Kidney (tissue), 14 donors: ENCODE data around the gene ENAH. TPM values are rescaled to one million over a fixed set of nuclear protein-coding genes. Genes with fewer than 3 reads are reported as not detected.
A peak's percentile ranks its signal among the peaks of the same experiment; 100 is the strongest.

Experiments
- DNase-seq, 5 donors: peaks; one replicate each; pipeline ENCODE4 v3.0.0-alpha.2; 2013 to 2020
- FAIRE-seq: peaks from 2 replicates; lab custom pipeline; 2012; peaks lifted over from hg19 to GRCh38; lab: Jason Lieb, UNC
- H3K27ac ChIP-seq, 2 donors: one replicate each; pipeline ENCODE4 v1.7.0; 2013; ENCODE audit warnings: low read depth in 2 of 2, low read length in 2 of 2, inconsistent platforms in 1 of 2
- H3K27me3 ChIP-seq: one replicate; pipeline ENCODE4 v1.7.1; 2013; ENCODE audit warnings: low read length, inconsistent platforms; ENCODE audit not compliant: control insufficient read depth, insufficient read depth
- H3K36me3 ChIP-seq, 3 donors: one replicate each; pipeline versions ENCODE4 v1.7.0 to v1.7.1; 2013; ENCODE audit warnings: low read length in 3 of 3, control low read depth in 1 of 3, inconsistent platforms in 1 of 3; ENCODE audit not compliant: insufficient read depth in 3 of 3, control insufficient read depth in 2 of 3
- H3K4me1 ChIP-seq, 3 donors: one replicate each; pipeline versions ENCODE4 v1.7.0 to v1.7.1; 2013; ENCODE audit warnings: low read length in 3 of 3, inconsistent platforms in 1 of 3, low read depth in 1 of 3; ENCODE audit not compliant: control insufficient read depth in 2 of 3, insufficient read depth in 2 of 3
- H3K4me3 ChIP-seq, 3 donors: one replicate each; pipeline versions ENCODE4 v1.7.0 to v1.8.1; 2013; ENCODE audit warnings: low read length in 3 of 3, control low read depth in 1 of 3, inconsistent platforms in 1 of 3
- H3K9ac ChIP-seq, 3 donors: one replicate each; pipeline versions ENCODE4 v1.7.0 to v1.7.1; 2013; ENCODE audit warnings: low read length in 3 of 3, control low read depth in 1 of 3, inconsistent platforms in 1 of 3
- H3K9me3 ChIP-seq, 3 donors: one replicate each; pipeline versions ENCODE4 v1.7.0 to v1.7.1; 2013; ENCODE audit warnings: low read length in 3 of 3, control low read depth in 1 of 3, inconsistent platforms in 1 of 3; ENCODE audit not compliant: control insufficient read depth in 2 of 3, insufficient read depth in 1 of 3
- intact Hi-C: fragments of 100-400 bp; cut with DNase I; formaldehyde crosslinking; loops from one replicate; pipeline ENCODE4 v1.11.1; 2022
- polyA plus RNA-seq: library from polyadenylated mRNA; stranded (reverse); fragments of 350-450 nt; fragmentation: Illumina TruSeq; extraction: RNeasy Lipid Tissue Mini Kit (QIAGEN cat#74804); gene quantifications from one replicate; pipeline ENCODE4 v1.2.3, GENCODE V29; 2014; ENCODE audit warnings: low read depth, low replicate concordance; ENCODE audit not compliant: insufficient read depth
- total RNA-seq: library from RNA; stranded (reverse); fragmentation: NEBNext Ultra II Directional; extraction: Animal tissue kit (Norgen Biotek cat#: 25700); gene quantifications from one replicate; pipeline ENCODE4 v1.2.1, GENCODE V29; 2021
- TF ChIP-seq, protein P1 (sequence below): IDR thresholded peaks from 3 replicates; pipeline ENCODE4 v1.5.1; 2012; ENCODE audit warnings: mild to moderate bottlenecking, moderate library complexity, borderline replicate concordance; ENCODE audit not compliant: insufficient read depth; ENCODE audit errors: extremely low read depth
- donor health status: control.
- donor health status: control.
- donor health status: control.
- donor health status: control.
- donor health status: control.
- donor health status: DM: yes; HTN: yes; CAD: no.
- donor health status: Normal renal cell carcinoma (clear cell type).

The ENAH gene
- total and polyA plus RNA-seq, 2 donors from 2014 or later: 6.2 to 42.3 TPM

DNA sequence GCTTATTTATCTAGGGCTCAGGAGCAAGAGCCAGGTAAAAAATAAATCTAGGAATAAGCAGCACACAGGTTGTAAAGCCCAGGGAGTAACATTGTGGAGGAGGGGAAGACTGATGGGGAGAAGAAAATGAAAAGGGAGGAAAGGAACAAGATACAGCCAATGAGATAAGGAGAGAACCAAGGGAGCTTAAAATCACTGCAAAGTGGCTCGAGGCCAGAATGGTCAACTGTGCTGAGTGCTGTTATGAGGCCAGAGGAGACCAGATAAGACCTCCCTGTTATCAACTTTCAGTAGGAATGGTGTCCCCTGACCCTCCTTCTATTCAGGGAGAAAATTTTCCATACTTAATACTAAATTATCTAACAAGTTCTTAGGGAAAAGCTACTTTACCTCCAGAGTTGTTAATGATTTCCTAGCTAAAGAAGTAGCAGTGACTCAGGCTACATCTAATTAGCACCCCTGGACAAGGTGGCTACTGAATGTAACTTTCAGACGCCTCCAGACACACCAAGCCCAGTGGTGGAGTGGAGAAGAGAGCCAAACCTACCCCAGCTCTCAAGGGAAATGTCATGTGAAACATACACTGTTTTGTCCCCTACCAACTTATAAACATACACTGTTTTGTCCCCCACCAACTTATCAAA lies 25.5 kb downstream of the ENAH start:
- FAIRE-seq (no peak), DNase-seq (peak in 1 of 5 donors; percentile 21)
- Histone ChIP-seq H3K27me3 (no peaks in the 10 kb centered on the region), H3K9ac (no peak overlapping the region), H3K27ac (no peak overlapping the region), H3K36me3 (no peaks in the 10 kb centered on the region), H3K9me3 (no peaks in the 10 kb centered on the region), H3K4me3 (no peak overlapping the region), H3K4me1 (peaks cover 0 to 5% (median 0%) of the 10 kb centered on the region in 3 donors)
- TF ChIP-seq, protein P1, sequence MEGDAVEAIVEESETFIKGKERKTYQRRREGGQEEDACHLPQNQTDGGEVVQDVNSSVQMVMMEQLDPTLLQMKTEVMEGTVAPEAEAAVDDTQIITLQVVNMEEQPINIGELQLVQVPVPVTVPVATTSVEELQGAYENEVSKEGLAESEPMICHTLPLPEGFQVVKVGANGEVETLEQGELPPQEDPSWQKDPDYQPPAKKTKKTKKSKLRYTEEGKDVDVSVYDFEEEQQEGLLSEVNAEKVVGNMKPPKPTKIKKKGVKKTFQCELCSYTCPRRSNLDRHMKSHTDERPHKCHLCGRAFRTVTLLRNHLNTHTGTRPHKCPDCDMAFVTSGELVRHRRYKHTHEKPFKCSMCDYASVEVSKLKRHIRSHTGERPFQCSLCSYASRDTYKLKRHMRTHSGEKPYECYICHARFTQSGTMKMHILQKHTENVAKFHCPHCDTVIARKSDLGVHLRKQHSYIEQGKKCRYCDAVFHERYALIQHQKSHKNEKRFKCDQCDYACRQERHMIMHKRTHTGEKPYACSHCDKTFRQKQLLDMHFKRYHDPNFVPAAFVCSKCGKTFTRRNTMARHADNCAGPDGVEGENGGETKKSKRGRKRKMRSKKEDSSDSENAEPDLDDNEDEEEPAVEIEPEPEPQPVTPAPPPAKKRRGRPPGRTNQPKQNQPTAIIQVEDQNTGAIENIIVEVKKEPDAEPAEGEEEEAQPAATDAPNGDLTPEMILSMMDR: no peak
- intact Hi-C loops: no loop called here

DNA sequence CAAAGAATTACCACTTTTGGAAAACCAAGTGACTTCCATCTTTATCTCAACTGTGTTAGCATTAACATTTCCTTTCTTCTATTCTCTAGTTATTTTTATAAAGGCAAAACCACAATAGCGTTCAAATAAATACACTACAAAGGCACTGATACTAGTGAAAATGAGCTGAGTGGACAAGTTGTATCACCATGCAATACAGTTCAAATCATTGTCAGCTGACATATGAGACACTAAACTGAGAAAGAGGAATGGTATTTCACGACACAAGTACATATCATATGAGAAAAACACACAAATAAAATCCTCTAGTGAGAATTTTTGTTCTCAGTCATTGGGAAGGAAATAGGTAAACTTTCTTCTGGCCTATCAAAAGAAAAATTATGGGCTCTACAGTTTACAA lies 26.2 kb downstream of the ENAH start:
- Histone ChIP-seq H3K27me3 (no peaks in the 10 kb centered on the region), H3K4me1 (peaks cover 0 to 5% (median 0%) of the 10 kb centered on the region in 3 donors), H3K4me3 (no peak overlapping the region), H3K36me3 (no peaks in the 10 kb centered on the region), H3K27ac (no peak overlapping the region), H3K9ac (no peak overlapping the region), H3K9me3 (no peaks in the 10 kb centered on the region)
- TF ChIP-seq, protein P1: no peak
- no peak for FAIRE-seq
- intact Hi-C loops: no loop called here
- no peak for DNase-seq

DNA sequence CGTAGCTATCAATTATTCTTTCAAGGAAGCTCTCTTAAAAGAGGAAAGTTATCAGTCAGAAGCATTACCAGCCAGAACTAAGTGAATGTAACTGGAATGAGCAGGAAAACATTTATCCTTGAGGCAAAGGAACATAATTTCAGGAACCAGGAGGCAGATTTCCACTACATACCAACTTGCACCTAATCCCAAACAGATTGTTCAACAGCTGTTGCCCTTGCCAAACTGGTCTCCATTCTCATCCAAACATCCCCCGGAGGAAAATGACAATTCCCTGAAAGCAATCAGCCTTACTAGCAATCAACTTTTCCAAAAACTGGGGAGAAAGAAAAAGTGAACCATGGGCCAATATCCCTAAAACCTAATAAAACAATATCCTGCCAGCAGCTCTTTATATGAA lies 35.0 kb downstream of the ENAH start:
- Histone ChIP-seq H3K9me3 (no peaks in the 10 kb centered on the region), H3K4me1 (peaks cover 0 to 11% (median 0%) of the 10 kb centered on the region in 3 donors), H3K4me3 (no peak overlapping the region), H3K27me3 (no peaks in the 10 kb centered on the region), H3K9ac (no peak overlapping the region), H3K27ac (no peak overlapping the region), H3K36me3 (no peaks in the 10 kb centered on the region)
- FAIRE-seq: no peak
- no peak for DNase-seq
- intact Hi-C loops: no loop called here
- TF ChIP-seq, protein P1: no peak
